CMK (cell line): ENCODE results near the gene GSK3A.

Experiments
- DNase-seq: peaks from one replicate; pipeline ENCODE4 v3.0.0-alpha.2; 2010; ENCODE audit warnings: low read depth

The GSK3A gene

DNA sequence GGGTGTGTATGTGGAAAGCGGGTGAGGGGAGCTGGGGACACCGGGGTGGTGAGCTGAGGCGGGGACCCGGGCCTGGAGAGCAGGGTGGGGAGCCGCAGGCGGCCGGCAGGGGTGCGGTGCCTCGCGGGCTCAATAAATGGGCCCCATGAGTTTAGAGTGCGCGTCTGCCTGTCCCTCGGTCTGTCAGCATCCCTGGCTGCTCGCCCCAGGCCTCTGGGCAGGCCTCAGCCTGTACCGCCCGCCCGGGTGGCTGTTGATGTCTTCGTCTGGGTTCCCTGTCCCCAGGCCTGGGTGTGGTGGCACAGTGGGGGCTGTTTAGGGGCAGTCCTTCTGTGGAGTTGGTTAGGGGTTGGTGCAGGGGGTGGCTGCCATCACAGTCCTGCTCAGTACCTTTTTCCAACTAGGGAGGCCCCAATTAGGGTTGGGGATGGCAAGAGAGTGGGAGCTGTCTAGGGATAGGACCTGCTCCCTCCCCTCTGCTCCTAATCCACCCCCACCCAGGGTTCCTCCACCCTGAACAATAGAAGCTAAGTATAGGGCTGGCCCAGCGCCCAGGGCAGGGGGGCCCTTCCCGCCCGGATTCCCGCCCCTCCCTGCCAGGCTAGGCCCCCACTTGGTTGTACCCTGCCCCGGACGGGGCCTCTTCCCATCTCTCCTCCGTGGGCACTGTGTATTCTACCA is 38.9 kb upstream of the GSK3A start:
- no peak for DNase-seq

DNA sequence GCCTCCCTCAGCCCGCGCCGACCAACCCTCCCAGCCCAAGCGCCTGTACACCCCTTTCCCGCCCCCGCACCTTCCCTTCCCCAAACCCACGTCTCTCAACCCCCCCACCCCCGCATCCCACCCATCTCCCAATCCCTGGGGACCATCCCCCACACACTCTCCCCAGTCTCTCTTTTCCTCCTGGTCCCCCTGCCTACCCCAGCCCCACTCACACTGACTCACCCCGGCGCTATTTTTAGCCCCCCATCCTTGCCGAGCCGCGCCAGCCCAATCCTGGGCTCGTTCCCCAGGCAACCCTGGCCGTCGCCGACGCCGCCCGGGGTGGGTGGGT is 38.4 kb upstream of the GSK3A start:
- DNase-seq: no peak

DNA sequence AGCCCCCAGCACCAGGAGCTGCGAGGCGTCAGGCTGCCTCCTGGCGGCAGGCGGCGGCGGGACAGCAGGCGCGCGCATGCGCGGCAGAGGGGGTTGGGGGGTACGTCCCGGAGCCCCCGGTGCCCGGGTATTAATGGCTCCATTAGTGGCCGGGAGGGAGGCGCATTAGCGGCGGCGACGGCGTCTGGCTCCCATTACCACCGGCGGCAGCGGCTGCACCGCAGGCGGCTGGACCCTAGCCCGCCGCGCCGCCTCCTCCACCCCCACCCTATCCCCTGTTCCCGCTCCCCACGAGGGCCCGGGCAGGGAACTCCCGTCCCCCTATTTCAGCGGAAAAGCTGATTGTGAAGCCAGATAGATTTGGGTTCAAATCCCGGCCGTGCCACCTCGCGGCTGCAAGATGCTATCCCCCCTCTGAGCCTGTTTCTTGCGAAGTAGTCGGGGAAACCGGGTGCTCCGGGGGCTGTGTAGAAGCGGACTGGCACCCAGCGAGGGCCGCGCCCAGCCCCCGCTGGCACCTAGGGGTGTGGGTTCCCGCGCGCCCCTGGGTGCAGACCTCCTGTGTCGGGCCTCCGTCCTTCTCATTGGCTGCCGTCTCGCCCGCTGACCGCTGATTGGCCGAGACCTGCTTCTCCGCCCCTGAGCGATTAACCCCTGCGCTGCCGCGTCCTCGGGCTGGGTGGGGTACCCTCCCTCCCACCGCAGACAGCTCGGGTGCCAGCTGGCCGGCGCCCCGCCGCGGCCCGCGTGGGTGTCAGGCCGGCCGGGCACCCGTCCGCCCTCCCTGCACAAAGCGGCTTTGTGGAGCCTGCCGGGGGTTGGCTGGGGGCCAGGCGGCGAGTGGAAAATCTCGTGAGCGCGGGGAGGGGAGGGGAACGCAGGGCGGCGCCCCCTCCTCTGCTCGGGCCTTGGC is 37.8 kb upstream of the GSK3A start:
- DNase-seq: peak; percentile 81

DNA sequence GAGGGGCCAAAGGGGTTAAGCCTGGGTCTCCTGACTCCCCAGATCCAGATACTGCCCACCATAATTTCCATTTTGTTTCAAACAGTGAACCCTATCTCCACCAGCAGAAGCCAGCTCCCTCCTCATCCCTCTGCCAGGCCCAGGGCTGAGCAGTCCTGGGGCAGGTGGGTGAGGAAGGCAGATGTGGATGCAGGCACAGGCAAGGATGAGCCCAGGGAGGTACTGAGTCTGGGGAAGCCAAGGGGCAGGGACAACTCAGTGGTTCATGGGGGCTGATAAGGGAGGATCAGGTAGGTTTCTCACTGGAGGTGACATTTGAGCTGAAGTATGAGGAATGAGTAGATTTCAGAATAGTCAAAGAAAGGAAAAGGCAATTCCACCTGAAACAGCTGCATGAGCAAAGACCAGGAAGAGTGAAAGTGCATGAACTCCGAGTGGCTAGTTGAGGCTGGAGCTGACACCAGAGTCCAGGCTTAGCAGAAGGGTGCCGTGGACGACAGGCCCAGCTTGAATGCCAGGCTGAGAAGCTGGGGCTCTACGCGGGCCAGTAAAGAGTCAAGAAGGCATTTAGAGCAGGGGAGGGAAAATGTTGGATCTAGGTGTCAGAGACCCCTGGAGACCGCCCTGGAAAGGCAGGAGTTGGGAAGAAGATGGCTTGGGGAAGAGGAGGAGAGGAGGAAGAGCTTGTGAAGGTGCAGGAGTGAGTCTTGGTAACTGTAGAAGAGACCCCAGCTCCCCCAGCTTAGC is 36.9 kb upstream of the GSK3A start:
- DNase-seq: no peak

DNA sequence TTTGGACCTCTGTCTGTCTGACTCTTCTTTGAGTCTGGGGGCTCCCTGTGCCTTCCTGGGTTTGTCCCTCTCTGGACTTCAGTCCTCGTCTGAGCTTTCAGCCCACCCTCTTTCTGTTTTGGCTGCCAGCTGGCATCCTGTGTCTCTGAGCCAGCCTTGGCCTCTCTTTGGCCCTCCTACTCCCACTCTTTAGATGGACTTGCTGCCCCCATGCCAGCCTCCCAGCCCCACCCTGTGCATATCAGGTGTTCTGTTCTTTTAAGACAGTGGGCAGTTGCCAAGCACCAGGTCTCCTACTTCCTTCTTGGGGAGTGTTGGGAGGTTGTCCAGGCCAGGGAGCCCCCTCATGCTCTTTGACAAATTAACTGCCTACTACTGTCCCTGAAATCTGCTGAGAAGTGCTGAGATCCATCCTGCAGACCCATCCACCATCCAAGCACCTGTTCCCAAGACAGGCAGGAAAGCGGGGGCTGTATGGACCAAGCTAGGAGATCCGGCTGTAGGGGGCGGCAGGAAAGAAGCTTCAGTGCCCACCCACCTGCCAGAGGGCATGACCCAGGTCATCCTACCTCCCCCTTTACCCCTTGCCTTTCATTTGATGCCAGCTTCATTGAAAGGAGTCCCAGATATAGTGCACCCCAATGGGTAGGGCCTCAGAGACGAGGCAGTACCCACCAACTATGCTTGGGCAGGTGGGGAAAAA is 36.2 kb upstream of the GSK3A start:
- no peak for DNase-seq

DNA sequence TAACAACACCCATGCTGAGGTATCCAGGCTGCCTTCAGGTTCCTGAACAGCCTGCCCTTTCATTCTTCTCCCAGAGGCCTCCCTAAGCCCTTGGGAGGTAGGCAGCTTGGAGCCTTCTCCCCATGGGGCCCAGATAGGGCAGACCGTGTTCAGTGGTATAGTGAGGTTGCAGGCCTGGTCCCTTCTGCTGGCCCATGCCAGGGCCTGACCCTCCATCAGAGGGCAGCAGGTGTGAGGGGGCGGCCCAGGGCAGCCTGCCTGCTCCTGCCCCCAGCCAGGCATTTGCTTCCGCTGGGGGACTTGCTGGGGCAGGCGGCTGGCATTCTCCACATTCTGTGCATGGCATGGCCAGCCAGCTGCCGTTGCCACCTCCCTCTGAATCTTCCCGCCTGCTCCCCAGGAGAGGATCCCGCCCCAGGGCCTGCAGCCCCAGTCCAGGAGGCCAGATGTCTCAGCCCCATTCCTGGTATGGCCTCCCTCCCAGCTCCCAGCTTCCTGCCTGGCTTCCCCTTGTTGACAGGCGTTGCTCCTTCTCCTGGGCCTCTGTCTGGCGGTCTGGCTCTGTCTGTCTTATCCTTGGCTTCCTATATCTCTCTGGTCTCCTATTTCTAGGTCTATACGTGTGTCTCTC is 35.5 kb upstream of the GSK3A start:
- no peak for DNase-seq

DNA sequence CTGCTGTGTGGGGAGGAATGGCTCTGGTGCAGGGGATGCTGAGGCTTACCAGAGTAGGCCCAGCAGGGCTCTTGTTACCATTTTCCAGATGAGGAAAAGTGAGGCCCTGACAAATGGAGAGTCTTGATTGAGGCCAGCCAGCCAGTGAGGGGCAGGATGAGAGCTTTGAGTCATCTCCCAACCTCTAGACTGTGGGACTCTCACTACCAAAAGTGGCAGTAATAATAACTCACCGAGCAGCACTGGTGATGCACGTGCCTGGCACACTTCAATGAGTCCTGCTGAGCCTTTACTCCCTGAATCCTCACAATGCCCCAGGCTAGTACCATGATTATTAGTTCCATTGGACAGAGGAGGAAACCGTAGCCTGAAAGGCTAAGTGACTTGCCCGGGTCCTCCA is 34.4 kb upstream of the GSK3A start:
- no peak for DNase-seq

DNA sequence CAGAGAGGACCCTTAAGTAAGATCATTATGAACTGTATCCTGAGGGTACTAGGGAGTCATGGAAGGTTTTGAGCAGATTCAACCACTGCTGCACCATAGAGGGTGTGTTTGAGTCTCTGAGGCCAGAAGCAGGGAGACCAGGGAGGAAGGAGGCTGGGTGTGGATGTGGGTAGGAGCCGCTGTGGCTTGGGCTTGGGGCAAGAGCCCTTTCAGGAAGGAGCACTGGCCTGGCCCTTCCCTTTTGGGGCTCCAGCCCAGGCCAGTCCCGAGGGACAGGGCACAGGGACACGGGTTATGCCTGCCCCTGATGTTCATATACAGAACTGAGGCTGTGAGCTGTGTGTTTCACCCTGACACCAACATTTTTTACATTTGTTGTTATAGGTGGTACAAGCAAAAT is 33.9 kb upstream of the GSK3A start:
- no peak for DNase-seq

DNA sequence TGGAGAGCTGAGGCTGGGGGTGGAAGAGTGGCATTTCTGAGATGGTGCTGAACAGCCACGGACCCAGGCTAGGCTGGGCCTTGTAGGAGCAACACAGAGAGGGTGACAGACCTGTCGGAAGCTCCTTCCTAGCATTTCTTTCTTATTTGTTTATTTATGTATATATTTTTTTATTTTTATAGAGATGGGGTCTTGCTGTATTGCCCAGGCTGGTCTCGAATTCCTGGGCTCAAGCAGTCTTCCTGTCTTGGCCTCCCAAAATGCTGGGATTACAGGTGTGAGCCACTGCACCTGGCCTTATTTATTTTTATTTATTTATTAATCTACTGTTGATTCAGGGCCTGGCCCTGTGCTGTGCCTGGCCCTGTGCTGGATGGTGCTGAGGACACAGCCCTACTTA is 33.1 kb upstream of the GSK3A start:
- DNase-seq: no peak

DNA sequence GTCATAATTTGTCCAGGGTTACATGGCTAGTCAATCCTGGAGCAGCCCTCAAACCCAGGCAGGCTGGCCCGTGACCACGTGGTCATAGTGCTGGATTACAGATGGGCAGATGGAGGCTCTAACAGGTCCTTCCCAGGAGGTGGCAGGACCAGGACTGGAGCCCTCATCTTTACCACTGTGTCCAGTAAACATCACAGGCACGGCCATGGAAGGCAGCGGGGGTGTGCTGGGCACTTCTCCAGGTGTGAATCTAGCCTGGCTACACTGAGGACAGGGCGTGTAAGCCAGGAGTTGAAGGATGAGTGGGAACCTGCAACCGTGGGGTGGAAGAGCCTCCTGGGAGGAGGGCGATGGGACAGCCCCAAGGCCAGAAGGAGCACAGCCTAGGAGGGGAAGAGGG is 32.7 kb upstream of the GSK3A start:
- no peak for DNase-seq

DNA sequence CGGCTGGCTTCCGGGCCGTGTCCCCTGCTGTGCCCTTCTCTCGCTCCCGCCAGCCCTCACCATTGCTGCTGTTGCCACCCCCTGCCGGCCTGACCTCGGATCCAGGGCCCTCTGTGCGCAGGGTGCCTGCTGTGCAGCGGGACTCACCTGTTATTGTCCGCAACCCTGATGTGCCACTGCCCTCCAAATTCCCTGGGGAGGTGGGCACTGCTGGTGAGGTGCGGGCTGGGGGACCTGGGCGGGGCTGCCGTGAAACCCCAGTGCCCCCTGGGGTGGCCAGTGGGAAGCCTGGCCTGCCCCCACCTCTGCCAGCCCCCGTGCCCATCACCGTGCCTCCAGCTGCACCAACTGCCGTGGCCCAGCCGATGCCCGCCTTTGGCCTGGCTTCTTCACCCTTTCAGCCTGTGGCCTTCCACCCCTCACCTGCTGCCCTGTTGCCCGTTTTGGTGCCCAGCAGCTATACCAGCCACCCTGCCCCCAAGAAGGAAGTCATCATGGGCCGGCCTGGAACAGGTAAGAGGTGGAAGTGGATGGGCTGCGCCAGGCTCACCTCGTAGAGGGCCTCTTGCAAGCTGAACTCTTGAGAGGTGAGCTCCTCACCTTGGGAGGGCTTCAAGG is 31.8 kb upstream of the GSK3A start:
- DNase-seq: no peak

DNA sequence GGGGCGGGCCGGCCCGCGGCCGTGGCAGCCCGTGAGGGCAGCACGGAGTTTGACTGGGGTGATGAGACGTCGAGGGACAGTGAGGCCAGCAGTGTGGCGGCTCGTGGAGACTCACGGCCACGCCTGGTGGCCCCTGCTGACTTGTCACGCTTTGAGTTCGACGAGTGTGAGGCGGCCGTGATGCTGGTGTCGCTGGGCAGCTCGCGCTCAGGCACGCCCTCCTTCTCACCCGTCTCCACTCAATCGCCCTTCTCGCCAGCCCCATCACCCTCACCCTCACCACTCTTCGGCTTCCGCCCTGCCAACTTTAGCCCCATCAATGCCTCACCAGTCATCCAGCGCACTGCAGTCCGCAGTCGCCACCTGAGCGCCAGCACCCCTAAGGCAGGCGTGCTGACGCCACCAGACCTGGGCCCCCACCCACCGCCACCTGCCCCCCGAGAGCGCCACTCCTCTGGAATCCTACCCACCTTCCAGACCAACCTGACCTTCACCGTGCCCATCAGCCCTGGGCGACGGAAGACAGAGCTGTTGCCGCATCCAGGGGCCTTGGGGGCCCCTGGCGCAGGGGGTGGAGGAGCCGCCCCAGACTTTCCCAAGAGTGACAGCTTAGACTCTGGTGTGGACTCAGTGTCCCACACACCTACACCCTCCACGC is 31.1 kb upstream of the GSK3A start:
- DNase-seq: no peak

DNA sequence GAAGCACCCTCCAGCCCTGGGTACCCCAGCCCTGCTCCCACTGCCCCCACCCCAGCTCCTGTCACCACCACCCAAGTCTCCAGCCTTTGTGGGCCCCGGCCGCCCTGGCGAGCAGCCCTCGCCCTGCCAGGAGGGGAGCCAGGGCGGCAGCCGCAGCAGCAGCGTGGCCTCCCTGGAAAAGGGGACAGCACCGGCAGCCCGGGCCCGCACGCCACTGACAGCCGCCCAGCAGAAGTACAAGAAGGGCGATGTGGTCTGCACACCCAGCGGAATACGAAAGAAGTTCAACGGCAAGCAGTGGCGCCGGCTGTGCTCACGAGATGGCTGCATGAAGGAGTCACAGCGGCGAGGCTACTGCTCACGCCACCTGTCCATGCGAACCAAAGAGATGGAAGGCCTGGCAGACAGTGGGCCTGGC is 30.6 kb upstream of the GSK3A start:
- no peak for DNase-seq

DNA sequence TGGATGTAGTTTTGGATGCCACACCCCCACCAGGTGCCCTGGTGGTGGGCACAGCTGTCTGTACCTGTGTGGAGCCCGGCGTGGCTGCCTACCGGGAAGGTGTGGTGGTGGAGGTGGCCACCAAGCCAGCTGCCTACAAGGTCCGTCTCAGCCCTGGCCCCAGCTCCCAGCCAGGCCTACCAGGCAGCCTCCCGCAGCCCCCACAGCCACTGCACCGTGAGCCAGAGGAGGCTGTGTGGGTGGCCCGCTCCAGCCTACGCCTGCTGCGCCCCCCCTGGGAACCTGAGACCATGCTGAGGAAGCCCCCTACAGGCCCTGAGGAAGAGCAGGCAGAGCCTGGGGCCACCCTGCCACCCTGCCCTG is 30.1 kb upstream of the GSK3A start:
- DNase-seq: no peak

DNA sequence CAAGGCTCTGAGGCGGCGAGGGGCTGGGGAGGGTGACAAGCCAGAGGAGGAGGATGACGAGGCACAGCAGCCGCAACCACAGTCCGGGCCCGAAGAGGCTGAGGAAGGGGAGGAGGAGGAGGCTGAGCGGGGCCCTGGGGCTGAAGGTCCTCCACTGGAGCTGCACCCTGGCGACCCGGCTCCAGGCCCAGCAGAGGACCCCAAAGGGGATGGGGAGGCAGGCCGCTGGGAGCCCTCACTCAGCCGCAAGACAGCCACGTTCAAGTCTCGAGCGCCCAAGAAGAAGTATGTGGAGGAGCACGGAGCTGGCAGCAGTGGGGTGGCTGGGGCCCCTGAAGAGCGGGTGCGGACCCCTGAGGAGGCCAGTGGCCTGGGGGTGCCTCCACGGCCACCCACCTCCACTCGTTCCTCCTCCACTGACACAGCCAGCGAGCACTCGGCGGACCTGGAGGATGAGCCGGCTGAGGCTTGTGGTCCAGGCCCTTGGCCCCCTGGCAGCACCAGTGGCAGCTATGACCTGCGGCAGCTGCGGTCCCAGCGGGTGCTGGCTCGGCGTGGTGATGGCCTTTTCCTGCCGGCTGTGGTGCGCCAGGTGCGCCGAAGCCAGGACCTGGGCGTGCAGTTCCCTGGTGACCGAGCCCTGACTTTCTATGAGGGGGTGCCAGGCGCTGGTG is 29.6 kb upstream of the GSK3A start:
- DNase-seq: no peak

DNA sequence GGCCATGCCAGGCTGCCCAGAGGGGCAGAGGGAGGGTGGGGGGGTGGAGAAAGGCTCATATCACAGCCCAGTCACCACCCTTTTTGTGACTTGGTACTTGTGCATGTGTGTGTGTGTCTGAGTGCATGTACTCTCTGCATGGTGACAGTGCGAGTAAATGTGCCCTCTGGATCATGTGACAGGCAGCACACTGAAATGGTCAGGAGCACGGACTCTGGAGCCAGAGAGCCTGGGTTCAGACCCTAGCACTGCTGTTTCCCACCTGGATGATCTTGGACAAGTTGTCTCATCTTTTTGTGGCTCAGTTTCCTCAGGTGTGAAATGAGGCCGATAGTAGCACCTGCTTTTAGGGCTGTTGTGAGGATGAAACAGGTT is 28.6 kb upstream of the GSK3A start:
- no peak for DNase-seq

DNA sequence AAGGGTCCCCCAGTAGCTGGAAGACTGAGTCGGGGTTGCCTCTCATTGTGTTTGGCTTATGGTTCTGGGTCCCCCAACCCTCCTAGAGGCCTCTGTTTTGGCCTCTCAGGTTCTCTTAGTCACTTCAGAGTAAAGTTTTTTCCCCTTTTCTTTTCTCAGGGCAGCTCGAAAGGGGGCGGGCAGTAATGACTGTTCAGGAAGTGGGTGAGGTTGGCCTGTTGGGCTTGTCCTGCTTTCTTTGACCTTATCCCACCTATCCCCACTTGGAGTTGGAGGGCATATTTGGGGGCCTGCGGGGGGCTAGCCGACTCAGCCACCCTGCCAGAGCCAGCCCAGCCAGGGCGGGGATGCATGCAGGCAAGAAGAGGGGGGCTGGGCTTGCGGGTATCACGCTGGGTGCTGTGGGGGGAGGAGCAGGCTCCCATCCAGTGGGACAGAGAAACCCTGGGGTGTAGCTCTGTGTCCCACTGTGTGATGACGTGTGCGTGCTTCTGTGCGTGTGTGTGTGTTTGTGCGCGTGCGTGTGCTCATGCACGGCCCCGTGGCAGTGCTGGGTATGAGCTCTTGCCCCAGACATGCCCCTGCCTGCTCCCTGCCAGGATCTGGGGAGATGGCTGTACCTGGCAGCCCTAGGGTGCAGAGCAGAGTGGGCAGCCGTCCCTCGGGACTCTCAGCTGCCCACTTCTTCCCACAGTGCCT is 28.1 kb upstream of the GSK3A start:
- DNase-seq: no peak

DNA sequence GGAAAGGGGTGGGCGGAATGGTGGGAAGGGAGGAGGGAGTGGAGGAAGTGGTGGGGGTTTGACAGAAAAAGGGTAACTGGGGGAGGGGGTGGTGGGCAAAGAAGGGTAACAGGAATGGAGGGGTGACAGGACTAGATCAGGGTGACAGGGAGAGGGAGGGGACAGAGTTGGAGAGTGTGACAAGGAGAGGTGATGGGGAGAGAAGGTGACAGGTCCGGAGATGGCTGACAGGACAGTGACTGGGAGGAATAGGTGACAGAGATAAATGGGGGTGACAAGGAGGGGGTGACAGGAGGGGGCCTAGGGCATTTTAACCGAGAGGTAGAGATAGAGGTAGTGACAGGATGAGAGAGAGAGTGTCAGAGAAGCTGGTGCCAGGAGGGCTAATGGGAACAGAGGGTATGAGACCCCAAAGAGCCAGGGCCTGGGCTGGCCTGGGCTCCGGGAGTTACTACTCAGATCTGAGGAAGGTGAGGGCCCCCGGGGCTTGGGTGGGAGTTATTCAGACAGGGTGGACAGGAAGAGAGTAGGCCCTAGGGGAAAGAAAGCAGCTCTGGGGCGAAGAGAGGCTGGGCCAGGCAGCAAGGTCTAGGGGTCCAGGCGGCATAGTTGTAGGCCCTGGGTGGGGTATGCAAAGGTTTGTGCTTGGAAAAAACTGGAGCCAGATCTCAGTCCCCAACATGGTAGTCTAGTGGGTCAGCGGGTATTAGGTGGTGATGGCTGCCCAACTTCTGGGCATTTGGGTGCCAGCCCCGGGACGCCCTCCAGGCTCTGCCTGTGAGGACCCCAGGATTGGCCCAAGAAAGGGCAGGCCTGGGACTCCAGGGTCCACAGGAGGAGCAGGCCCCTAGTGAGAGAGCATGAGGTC is 27.3 kb upstream of the GSK3A start:
- no peak for DNase-seq
